GM20431 (cell line): Measurements from ENCODE around the gene MIP.
"Not testable (repeated sequence)": the region's sequence is repeated elsewhere in the genome, so short reads cannot be mapped to it uniquely, and the experiment has no call there.

Experiments used
- in situ Hi-C: fragments of 300-500 bp; cut with MseI, MboI; formaldehyde crosslinking; loops from one replicate; pipeline ENCODE4 v1.15.0; 2020; ENCODE audit warnings: low sequenced_read_pairs; ENCODE audit not compliant: unreplicated experiment

Gene MIP

DNA sequence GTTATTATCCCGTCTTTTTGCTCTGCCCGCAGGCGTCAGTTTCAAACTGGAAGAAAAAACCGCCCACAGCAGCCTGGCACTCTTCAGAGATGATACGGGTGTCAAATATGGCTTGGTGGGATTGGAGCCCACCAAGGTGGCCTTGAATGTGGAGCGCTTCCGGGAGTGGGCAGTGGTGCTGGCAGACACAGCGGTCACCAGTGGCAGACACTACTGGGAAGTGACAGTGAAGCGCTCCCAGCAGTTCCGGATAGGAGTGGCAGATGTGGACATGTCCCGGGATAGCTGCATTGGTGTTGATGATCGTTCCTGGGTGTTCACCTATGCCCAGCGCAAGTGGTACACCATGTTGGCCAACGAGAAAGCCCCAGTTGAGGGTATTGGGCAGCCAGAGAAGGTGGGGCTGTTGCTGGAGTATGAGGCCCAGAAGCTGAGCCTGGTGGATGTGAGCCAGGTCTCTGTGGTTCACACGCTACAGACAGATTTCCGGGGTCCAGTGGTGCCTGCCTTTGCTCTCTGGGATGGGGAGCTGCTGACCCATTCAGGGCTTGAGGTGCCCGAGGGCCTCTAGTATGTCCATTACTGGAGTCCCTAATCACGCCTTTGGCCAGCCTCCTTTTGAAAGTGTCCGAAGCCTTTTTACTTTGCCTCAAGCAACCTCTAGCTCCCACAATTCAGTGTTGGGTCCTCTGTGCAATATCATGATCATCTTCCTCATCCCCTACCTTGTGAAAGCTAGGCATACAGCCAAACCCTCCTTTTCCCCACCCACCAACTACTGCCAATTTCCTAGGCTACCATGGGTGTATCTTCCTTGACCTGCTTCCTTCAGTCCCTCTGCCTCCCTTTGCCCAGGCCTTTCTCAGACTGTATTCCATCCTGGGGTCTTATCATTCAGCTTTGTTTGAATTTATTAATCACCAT lies 14.8 kb upstream of the MIP start:
- in situ Hi-C loops = no loop called here

- in situ Hi-C loops = no loop called here
These were observed 14.0 kb upstream of the MIP start, which contains the start of gene SPRYD4 for GRCh38 chr12:56468216-56469006. Gene SPRYD4 (plus strand): TSS chr12:56468578. CDS start chr12:56468592, 14 bp downstream.

GRCh38 chr12:56462565-56462964 lies 8.1 kb upstream of the MIP start:
- in situ Hi-C loops = no loop called here

DNA sequence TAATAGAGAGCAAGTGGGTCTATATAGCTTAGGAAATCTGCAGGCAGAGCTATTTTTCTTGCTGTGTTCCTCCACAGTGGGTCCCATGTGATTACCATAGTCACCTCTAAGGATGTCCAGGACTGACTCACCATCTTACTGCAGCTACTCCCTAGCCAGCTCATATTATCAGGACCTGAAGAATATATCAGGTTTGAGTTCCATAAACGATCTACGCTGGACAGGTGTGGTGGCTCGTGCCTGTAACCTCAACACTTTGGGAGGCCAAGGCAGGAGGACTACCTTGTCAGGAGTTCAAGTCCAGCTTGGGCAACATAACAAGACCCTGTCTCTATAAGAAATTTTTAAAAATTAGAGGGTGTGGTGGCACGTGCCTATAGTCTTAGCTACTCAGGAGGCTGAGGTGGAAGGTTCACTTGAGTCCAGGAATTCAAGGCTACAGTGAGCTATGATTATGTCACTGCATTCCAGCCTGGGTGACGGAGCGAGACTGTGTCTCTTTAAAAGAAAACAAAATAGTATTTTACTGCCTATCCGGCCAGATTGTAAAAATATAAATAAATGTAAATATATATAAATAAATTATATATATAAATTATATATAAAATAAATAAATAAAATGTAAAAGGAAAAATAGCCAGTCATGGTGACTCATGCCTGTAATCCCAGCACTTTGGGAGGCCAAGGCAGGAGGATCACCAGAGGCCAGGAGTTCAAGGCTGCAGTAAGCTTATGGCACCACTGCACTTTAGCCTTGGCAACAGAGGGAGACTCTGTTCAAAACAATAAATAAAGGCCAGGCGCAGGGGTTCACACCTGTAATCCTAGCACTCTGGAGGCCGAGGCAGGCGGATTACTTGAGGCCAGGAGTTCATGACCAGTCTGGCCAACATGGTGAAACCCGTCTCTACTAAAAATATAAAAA lies 7.0 kb upstream of the MIP start:
- in situ Hi-C loops = no loop called here

DNA sequence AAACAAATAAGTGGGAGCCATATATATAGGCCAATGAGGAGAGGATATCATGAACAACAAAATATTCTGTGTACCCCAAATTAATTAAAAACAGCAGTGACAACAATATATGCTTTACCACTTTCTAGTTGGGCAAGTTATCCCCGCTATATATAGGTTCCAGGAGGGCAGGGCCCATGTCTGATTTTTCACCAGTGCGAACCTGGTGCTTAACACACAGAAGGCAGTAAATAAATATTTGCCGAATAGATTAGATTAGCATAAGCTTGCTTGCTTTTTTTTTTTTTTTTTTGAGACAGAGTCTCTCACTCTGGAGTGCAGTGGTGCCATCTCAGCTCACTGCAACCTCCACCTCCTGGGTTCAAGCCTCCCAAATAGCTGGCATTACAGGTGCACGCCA lies 3.4 kb upstream of the MIP start:
- in situ Hi-C loops = no loop called here

DNA sequence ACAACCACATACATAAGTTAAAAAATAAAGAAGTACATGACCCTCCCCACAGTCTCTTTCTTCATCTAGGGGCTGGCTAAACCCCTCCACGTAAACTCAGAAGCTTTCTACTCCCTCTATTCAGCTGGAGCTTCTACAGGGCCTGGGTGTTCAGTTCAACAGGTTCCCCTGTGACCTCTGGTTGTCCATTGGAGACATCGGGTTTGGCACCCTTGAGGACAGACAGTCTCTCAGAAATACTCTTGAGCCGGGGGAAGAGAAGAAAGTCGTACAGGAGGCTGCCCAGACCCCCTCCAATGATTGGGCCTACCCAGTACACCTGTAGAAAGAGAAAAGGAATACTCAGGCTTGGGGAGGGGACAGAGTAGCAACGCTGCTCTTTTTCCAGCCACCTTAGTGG lies 3.3 kb downstream of the MIP start:
- in situ Hi-C loops = no loop called here

DNA sequence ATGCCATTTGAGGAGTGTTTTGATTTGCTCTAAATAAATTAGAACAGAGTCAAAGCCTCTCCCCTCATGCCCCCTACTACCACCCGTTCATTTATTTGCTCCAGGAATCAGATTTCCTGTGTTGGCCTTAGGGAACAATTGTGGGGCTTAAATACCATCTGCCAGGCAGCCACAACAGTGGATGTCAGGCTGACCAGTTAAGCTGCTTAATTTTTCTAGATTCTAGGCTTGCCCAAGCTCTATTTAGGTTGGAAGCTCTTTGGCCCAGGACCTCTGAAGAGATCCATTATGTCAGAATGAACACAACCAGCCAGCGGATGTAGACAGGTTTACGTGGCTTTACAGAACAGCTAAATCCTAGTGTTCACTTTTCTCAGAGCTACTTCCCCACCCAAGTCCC lies 4.2 kb downstream of the MIP start:
- in situ Hi-C loops = no loop called here

DNA sequence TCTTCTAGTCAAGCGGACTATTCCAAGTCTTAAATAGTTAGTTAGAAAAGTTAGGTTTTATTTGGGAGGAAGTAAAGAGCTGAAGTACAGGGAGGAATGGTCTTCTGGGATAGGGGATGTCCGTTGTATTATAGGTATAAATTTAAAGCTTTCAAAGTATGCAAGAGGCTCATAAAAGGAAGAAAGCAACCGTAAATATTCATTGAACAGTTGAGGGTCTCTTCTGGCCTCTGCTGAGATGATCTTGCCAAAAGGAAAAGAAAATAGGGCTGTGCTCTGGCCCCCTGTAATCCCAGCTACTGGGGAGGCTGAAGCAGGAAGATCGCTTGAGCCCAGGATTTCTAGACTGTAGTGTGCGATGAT lies 4.9 kb downstream of the MIP start:
- in situ Hi-C loops = no loop called here

GRCh38 chr12:56448860-56449621 lies 5.4 kb downstream of the MIP start, which contains the start of gene TIMELESS:
Gene TIMELESS (minus strand): TSS chr12:56449426. CDS start chr12:56434170, 15,256 bp downstream.
- in situ Hi-C loops = no loop called here

DNA sequence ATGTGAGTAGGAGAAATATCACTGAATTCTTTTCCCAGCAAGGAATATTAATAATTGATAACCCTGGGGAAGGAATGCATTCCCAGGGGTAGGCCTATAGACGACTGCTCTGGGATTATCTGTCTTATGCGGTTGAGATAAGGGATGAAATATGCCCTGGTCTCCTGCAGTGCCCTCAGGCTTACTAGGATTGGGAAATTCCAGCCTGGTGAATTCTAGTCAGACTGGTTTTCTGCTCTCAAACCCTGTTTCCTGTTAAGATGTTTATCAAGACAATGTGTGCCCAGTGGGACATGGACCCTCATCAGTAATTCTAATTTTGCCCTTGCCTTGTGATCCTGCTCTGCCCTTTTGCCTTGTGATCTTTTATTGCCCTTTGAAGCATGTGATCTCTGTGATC lies 11.2 kb downstream of the MIP start:
- in situ Hi-C loops = not testable (repeated sequence)

DNA sequence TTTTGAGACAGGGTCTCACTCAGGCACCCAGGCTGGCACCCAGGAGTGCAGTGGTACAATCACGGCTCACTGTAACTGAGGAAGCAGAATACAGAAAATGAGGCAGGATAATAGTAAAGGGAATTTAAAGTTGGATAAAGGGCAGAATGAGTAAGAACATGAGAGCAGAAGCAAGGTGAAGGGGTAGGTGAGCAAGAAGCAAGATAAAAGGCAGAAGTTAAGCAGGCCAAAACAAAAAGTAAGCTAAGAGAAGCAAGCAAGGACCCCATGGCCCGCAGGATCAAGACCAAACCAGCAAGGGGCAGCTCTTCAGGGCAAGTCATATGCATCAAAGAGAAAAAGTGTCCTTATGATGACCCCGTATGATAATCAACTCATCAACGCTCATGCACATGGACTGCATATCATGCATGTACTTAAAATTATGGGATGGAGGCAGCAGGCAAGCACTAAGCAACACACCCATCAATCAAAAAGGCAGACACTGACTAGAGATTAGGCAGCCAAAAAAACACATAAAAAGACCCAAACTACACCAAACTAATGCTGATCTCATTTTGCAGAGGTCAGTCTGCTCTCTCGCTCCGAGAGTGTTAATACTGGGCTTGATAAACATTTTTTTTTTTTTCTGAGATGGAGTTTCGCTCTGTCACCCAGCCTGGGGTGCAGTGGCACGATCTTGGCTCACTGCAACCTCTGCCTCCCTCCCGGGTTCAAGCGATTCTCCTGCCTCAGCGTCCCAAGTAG lies 16.9 kb downstream of the MIP start:
- in situ Hi-C loops = no loop called here

GRCh38 chr12:56434828-56435227 lies 19.6 kb downstream of the MIP start:
- in situ Hi-C loops = no loop called here

DNA sequence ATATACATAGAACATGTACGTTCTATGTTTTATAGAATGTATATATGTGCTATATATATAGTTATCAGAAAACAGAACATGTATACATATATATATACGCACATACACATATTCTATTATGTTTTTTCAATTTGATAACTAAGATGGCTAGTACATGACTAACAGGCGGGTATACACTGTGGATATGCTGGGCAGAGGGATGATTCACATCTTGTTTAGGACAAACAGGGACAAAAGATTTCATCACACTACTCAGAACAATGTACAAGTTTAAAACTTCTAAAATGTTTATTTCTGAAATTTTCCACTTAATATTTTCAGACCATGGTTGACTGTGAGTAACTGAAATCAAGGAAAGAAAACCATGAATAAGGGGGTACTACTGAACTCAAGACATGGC lies 22.6 kb downstream of the MIP start:
- in situ Hi-C loops = no loop called here

GRCh38 chr12:56431288-56431687 lies 23.2 kb downstream of the MIP start:
- in situ Hi-C loops = no loop called here

GRCh38 chr12:56425940-56426438 lies 28.5 kb downstream of the MIP start:
- in situ Hi-C loops = no loop called here

DNA sequence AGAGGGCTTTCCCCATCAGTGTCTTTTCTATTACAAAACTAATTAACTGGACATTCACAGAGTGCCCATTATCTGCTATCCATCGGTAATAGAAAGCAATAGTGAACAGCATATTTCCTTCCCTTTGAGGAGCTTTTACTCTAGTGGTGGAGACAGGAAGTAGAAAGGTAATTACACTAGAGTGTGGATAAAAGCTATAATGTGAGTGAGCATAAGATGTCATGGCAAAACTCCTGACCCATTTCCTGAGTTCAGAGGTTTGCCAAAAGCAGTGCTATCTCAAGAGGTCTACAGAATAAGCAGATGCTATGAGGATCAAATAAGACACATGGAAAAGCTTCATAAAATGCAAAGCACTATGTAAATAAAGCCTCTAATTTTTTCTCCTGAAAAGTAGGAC lies 29.3 kb downstream of the MIP start:
- in situ Hi-C loops = no loop called here

GRCh38 chr12:56420411-56420810 lies 34.0 kb downstream of the MIP start:
- in situ Hi-C loops = no loop called here

GRCh38 chr12:56417739-56418138 lies 36.7 kb downstream of the MIP start:
- in situ Hi-C loops = no loop called here

- in situ Hi-C loops = no loop called here
These were observed 40.1 kb downstream of the MIP start for GRCh38 chr12:56414401-56414800.
